Spinal cord (tissue), 10 donors: ENCODE results near the gene MACROH2A2. TPM values are rescaled to one million over a fixed set of nuclear protein-coding genes. Genes with fewer than 3 reads are reported as not detected.
"Not testable (repeated sequence)": the region's sequence is repeated elsewhere in the genome, so short reads cannot be mapped to it uniquely, and the experiment has no call there.

ENCODE experiments used
- DNase-seq, 6 donors: peaks; one replicate each; pipeline versions ENCODE4 v3.0.0 to v3.0.0-alpha.2; 2013 to 2015; ENCODE audit warnings: low spot score in 6 of 6, low read depth in 4 of 6
- H3K27ac ChIP-seq: one replicate; pipeline ENCODE4 v1.5.1; 2013; ENCODE audit warnings: low read depth, low read length, control low read depth
- H3K27me3 ChIP-seq: one replicate; pipeline ENCODE4 v1.6.1; 2013; ENCODE audit warnings: low read length; ENCODE audit not compliant: control insufficient read depth, insufficient read depth
- H3K36me3 ChIP-seq: one replicate; pipeline ENCODE4 v1.6.1; 2013; ENCODE audit warnings: low read length; ENCODE audit not compliant: control insufficient read depth, insufficient read depth
- H3K4me1 ChIP-seq: one replicate; pipeline ENCODE4 v1.6.1; 2013; ENCODE audit warnings: low read length; ENCODE audit not compliant: control insufficient read depth, insufficient read depth
- H3K4me3 ChIP-seq: one replicate; pipeline ENCODE4 v1.5.1; 2013; ENCODE audit warnings: low read depth, low read length, control low read depth
- H3K9me3 ChIP-seq: one replicate; pipeline ENCODE4 v1.6.1; 2013; ENCODE audit warnings: low read length; ENCODE audit not compliant: control insufficient read depth, insufficient read depth
- WGBS: methylation state at CpG from one replicate; pipeline ENCODE4 v1.1.5; 2013; ENCODE audit warnings: missing lambda C conversion rate; ENCODE audit not compliant: insufficient coverage; 5-methylcytosine and 5-hydroxymethylcytosine counted together
- long read RNA-seq, 4 donors: transcript quantifications; one replicate each; lab custom pipeline, GENCODE V29; 2026
- polyA plus RNA-seq, 2 donors: library from polyadenylated mRNA; unstranded; fragments of 120-200 nt; gene quantifications; one replicate each; pipeline ENCODE4 v1.2.1, GENCODE V29; 2013; ENCODE audit not compliant: insufficient read length in 2 of 2
- total RNA-seq, 2 donors: library from RNA; depleted of rRNA in 1 of 2; stranded (reverse); fragments of 120-200 nt in 1 of 2; fragments of >200 nt in 1 of 2; gene quantifications; one replicate each; pipeline versions ENCODE4 v1.2.3 to v1.2.4, GENCODE V29; 2013 to 2014
- donor health status: healthy.

The MACROH2A2 gene
- 10 to 100 TPM; 22.9 to 52.3 TPM for total RNA-seq
- 10 to 100 TPM; 77.5 to 84.2 TPM for polyA plus RNA-seq
- long read RNA-seq, donor 1, transcript H2AFY2-201 (9 exons, 1,980 nt) = major isoform, 17 of 23 reads
- long read RNA-seq, donor 1, partial matches to known transcripts = 6 of 23 reads
- long read RNA-seq, donor 1, other reads (novel, unspliced or antisense) = 0 of 23 reads
- long read RNA-seq, donor 2, transcript H2AFY2-201 (9 exons, 1,980 nt) = major isoform, 12 of 12 reads
- long read RNA-seq, donor 2, partial matches to known transcripts = 0 of 12 reads
- long read RNA-seq, donor 2, other reads (novel, unspliced or antisense) = 0 of 12 reads
- long read RNA-seq, donor 3, transcript H2AFY2-201 (9 exons, 1,980 nt) = major isoform, 14 of 23 reads
- long read RNA-seq, donor 3, partial matches to known transcripts = 9 of 23 reads
- long read RNA-seq, donor 3, other reads (novel, unspliced or antisense) = 0 of 23 reads
- long read RNA-seq, donor 4, transcript H2AFY2-201 (9 exons, 1,980 nt) = major isoform, 36 of 358 reads
- long read RNA-seq, donor 4, partial matches to known transcripts = 322 of 358 reads
- long read RNA-seq, donor 4, other reads (novel, unspliced or antisense) = 0 of 358 reads

GRCh38 chr10:70052462-70053217 lies at the start of gene MACROH2A2:
Gene MACROH2A2 (plus strand): TSS chr10:70052846. CDS start chr10:70075659, 22,813 bp downstream.
- H3K27me3 ChIP-seq = peaks cover 3% of the 10 kb centered on the region
- H3K9me3 ChIP-seq = no peaks in the 10 kb centered on the region
- H3K4me3 ChIP-seq = peak within 1 kb of the TSS; percentile 76
- 1% methylated on average over 39 of the region's 58 CpGs for WGBS
- peaks cover 10% of the 10 kb centered on the region for H3K4me1 ChIP-seq
- H3K36me3 ChIP-seq = no peaks in the 10 kb centered on the region
- peak in 5 of 6 donors; percentile 63 to 97 (median 79) for DNase-seq
- H3K27ac ChIP-seq = peak within 1 kb of the TSS; percentile 82

- no peaks in the 10 kb centered on the region for H3K9me3 ChIP-seq
- peak in 2 of 6 donors; percentile 3 to 39 for DNase-seq
- H3K36me3 ChIP-seq = no peaks in the 10 kb centered on the region
- H3K27me3 ChIP-seq = no peaks in the 10 kb centered on the region
- H3K27ac ChIP-seq = no peak overlapping the region
- 53% methylated on average over 3 of the region's 9 CpGs for WGBS
- H3K4me3 ChIP-seq = no peak overlapping the region
- H3K4me1 ChIP-seq = no peaks in the 10 kb centered on the region
These were observed 45.4 kb upstream of the MACROH2A2 start for GRCh38 chr10:70007116-70007820.

- peaks cover 1% of the 10 kb centered on the region for H3K9me3 ChIP-seq
- no peaks in the 10 kb centered on the region for H3K4me1 ChIP-seq
- DNase-seq = no peak
- H3K36me3 ChIP-seq = no peaks in the 10 kb centered on the region
- no peaks in the 10 kb centered on the region for H3K27me3 ChIP-seq
- no peak overlapping the region for H3K27ac ChIP-seq
- H3K4me3 ChIP-seq = no peak overlapping the region
These were observed 21.4 kb upstream of the MACROH2A2 start for GRCh38 chr10:70031215-70031614.

- peak in 1 of 6 donors; percentile 69 for DNase-seq
- 83% methylated on average over 2 of the region's 5 CpGs for WGBS
- Histone ChIP-seq H3K4me3 (no peak overlapping the region), H3K27me3 (no peaks in the 10 kb centered on the region), H3K36me3 (no peaks in the 10 kb centered on the region), H3K4me1 (no peaks in the 10 kb centered on the region), H3K9me3 (peaks cover 1% of the 10 kb centered on the region), H3K27ac (no peak overlapping the region)
These were observed 19.9 kb upstream of the MACROH2A2 start for GRCh38 chr10:70032667-70033289.

- Histone ChIP-seq H3K36me3 (no peaks in the 10 kb centered on the region), H3K4me3 (no peak overlapping the region), H3K27me3 (no peaks in the 10 kb centered on the region), H3K9me3 (peaks cover 5% of the 10 kb centered on the region), H3K4me1 (no peaks in the 10 kb centered on the region), H3K27ac (no peak overlapping the region)
- WGBS = 33% methylated on average over 3 of the region's 4 CpGs
- peak in 3 of 6 donors; percentile 17 to 92 (median 46) for DNase-seq
These were observed 18.4 kb upstream of the MACROH2A2 start for GRCh38 chr10:70034232-70034631.

GRCh38 chr10:70035531-70035930 lies 17.1 kb upstream of the MACROH2A2 start:
- no CpG with 5 or more reads among the region's 1 CpG for WGBS
- Histone ChIP-seq H3K4me1 (no peaks in the 10 kb centered on the region), H3K27me3 (no peaks in the 10 kb centered on the region), H3K4me3 (no peak overlapping the region), H3K36me3 (no peaks in the 10 kb centered on the region), H3K9me3 (peaks cover 5% of the 10 kb centered on the region), H3K27ac (no peak overlapping the region)
- DNase-seq = peak in 1 of 6 donors; percentile 17

- Histone ChIP-seq H3K27ac (no peak overlapping the region), H3K4me3 (no peak overlapping the region), H3K9me3 (peaks cover 4% of the 10 kb centered on the region), H3K4me1 (no peaks in the 10 kb centered on the region), H3K27me3 (no peaks in the 10 kb centered on the region), H3K36me3 (no peaks in the 10 kb centered on the region)
- DNase-seq = no peak
These were observed 13.7 kb upstream of the MACROH2A2 start for GRCh38 chr10:70038923-70039322.

- Histone ChIP-seq H3K9me3 (peaks cover 4% of the 10 kb centered on the region), H3K36me3 (no peaks in the 10 kb centered on the region), H3K4me3 (no peak overlapping the region), H3K27ac (no peak overlapping the region), H3K27me3 (no peaks in the 10 kb centered on the region), H3K4me1 (no peaks in the 10 kb centered on the region)
- DNase-seq = no peak
- WGBS = no CpG with 5 or more reads among the region's 2 CpGs
These were observed 11.6 kb upstream of the MACROH2A2 start for GRCh38 chr10:70041016-70041415.

- 83% methylated on average over 1 of the region's 8 CpGs for WGBS
These were observed 10.9 kb upstream of the MACROH2A2 start for GRCh38 chr10:70041739-70042138.

More at GRCh38 chr10:70041739-70042138, 10.9 kb upstream of the MACROH2A2 start:
- not testable (repeated sequence) for H3K4me1 ChIP-seq, H3K36me3 ChIP-seq, DNase-seq, H3K27me3 ChIP-seq, H3K27ac ChIP-seq, H3K4me3 ChIP-seq, H3K9me3 ChIP-seq
